GF-D8 (cell line): ENCODE measurements around the gene STRN3.
"Not testable (repeated sequence)": the region's sequence is repeated elsewhere in the genome, so short reads cannot be mapped to it uniquely, and the experiment has no call there.

ENCODE experiments used
- DNase-seq: peaks from one replicate; lab custom pipeline; 2025; lab: John Stamatoyannopoulos, UW

Gene STRN3

GRCh38 chr14:31037709-31038221 is 11.6 kb upstream of the STRN3 start:
- no peak for DNase-seq

GRCh38 chr14:31036552-31036951 is 10.4 kb upstream of the STRN3 start:
- no peak for DNase-seq

DNA sequence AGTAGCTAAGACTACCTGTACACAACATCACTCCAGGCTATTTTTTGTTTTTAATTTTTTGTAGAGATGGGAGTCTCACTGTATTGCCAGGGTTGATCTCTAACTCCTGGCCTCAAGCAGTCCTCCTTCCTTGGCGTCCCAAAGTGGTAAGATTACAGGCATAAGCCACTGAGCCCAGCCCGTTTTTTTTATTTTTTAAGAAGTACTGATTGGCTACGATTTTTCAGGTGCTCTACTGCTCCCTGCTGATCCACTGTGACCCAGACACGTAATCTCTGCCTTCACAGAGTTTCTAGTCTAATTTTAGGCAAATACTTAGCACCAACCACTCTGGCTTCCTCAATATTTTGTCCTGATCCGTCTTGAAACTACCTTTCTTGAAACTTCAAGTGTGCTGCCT is 4.3 kb upstream of the STRN3 start:
- DNase-seq: no peak

- DNase-seq: no peak
These were observed 3.1 kb upstream of the STRN3 start for GRCh38 chr14:31029016-31029970.

- peak; percentile 33 for DNase-seq
These were observed 1.7 kb upstream of the STRN3 start for GRCh38 chr14:31027847-31028246.

DNA sequence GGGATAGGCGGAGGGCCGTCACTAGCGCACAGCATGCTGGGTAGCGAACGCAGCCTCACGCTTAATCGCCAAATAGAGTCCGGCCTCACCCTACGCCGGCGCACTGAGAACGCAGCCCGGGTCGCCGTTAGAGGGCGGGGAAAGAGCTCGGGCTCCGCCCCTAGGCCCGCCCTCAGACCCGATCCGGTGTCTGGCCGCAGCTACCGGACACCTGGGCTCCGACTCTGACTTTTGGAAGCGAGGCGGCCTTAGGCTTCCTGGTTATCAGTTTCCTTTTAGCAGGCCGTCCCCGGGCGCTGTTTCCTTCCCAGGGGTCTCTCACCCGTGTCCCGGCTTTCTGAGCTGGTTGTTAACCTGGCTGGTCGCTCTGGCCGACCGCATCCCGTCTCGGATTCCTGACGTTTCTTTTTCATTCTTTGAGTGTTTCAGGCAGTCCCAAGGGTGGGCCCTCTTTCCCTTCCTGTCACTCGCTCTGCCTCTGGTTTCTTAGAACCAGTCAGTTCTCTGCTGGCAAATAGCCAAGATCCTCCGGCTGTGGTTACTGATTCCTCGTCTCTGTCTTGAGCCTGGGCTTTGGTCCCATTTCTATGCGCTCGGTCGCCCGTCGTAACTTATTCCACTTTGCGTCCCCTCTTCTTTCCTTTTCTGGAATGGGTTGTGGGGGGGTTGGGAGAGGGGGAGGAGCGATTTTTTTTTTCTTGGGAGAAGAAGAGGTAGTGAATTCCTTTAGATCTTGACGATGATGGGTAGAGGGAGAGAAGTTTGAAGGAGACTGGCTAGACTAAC is 464 bp upstream of the STRN3 start:
- peak; percentile 89 for DNase-seq

DNA sequence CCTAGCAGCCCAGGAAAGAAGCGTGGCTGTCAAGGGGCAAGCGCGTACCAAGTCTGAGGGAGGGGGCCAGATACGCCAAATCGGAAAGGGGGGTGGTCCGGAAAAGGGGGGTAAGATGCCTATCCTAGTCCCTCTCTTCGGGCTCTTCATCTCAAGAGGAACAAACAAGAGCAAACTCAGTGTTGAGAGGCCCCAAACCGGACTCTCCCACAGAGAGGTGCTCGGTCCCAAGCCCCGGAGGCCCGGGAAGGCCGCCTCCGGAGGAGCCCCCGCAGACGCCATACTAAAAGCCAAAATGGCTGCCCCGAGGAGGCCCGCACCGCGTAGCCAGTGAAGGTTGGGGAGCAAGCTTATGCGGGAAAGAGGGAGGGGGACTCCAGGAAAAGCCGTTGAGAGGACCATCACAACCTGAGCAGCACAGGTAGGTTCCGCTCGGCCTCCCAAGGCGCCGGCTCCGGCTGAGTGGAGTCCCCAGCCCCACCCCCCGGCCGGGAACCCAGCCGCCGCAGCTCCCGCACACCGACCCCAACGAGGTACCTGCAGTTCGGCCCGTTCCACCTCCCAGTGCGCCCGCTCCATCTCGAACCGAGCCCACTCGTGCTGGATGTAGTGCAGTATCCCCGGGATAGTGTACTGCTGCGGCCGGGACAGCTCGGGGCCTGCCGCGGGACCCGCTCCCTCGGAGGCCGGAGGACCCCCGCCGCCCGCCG is 657 bp downstream of the STRN3 start, which contains the start of gene AP4S1:
TSS of gene AP4S1 (plus strand) at position 283 of the 710 bp plus-strand sequence. CDS start 40,548 bp downstream, outside the sequence.
- DNase-seq: no peak

DNA sequence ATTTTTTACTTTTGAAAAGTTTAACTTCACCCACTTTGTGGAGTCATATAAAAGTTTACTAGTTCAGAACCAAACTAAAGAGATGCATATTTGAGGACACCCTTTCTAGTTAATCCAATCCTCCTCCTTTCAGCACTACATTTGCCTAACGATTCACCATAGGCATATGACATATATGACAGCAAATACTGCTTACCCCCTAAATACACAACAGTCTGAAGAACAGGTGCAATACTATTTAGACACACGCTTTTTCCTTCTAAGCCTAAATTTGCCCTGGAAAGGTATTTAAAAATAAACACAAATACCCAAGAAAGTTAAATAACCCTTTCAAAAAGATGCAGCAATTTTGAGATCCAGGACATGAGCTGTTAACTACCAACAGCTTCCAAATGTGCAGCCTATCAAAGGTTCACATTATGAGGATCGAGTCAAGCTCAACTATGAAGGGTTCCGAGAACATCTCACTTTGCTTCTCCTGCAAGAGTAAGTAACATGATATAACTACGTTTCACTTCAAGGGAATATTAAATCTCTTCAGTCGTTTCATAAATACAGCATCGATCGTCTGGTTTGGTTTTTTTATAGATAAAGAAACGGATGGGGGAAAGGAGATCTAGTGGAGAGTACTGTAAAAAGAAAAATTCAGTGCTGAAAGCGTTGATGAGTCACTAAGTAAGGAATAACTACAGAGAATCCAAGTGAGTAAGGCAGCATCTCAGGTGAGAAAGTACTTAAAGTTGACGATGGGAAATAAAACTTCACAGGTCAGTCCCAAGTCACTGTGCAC is 1.4 kb downstream of the STRN3 start:
- DNase-seq: no peak

DNA sequence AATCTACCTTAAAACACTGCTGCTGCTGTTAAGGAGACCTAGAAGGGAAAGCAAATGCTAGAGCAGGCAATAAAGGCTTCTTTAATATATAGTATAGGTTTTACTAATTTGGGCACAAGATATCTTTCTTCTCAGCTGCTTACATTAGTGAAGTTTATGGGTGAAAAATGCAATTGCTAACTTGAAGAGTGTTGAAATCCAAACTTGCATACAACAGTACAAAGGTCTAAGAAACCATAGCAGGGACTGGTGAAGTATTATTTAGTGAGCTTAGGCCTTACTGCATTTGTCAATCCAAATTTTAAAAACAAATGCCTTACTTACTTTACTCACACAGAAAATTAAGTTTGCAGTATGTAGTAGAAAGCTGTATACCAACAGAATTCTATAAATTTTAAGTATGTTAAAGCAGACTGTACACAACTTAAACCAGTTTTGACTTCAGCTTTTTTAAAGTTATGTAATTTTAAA is 2.1 kb downstream of the STRN3 start:
- no peak for DNase-seq

DNA sequence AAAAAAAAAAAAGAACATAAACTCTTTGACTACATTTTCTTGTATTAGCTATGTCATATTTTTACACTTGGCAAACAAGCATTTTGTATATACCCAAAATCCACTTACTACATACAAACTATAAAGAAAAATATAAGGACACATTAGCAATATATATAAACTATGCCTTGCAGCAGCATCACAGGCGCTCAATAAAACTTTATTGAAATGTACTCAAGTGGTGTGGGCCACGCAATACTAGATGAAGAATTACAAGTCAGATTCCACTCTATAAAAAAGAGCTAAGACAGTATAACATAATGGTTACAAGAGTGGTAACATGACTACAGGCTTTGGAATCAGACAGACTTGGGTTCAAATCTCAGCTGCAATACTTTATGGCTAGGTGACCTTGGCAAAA is 3.8 kb downstream of the STRN3 start:
- DNase-seq: no peak

DNA sequence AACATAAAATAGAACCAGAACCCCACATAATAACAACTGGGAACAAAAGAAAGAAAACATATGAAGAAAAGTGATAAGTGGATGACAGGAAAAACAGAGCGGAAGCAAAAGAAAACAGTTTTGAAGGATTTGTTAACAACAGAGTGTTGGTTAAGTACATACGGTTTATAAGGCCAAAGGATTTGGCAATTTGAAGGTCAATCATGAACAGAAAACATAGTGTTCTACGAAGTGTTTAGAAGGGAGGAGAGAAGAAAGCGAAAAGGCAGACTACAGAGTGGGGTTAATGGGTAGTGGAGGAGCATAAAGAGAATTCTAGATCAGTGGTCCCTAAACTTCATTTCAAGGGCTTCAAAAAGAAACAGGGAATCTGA is 4.6 kb downstream of the STRN3 start:
- DNase-seq: no peak

GRCh38 chr14:31020834-31021575 is 5.2 kb downstream of the STRN3 start:
- DNase-seq: no peak

GRCh38 chr14:31018057-31018645 is 8.0 kb downstream of the STRN3 start:
- no peak for DNase-seq

DNA sequence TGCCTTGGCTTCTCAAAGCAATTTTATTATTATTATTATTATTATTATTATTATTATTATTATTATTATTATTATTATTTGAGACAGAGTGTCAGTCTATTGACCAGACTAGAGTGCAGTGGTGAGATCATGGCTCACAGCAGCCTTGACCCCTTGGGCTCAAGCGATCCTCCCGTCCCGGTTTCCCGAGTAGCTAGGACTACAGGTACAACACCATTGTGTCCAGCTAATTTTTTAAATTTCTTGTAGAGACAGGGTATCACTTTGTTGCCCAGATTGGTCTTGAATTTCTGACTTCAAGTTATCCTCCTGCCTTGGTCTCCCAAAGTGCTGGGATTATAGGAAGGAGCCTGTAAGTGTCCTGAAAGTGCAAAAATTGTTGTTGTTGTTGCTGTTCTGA is 12.3 kb downstream of the STRN3 start:
- no peak for DNase-seq

DNA sequence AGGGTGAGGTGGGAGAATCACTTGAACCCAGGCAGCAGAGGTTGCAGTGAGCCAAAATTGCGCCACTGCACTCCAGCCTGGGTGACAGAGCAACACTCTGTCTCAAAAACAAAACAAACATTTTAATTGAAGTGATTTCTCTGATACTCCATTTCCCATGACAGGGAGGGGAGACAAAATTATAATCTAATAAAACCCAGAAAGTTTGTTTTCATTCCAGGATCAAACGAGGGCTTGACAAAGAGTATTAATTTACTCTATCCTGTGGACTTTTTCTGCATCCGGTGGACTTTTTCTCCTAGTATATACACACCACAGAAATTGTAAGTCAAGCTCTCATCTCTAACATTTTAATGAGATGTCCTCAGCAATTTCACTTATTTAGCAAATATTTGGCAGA is 15.2 kb downstream of the STRN3 start:
- no peak for DNase-seq

DNA sequence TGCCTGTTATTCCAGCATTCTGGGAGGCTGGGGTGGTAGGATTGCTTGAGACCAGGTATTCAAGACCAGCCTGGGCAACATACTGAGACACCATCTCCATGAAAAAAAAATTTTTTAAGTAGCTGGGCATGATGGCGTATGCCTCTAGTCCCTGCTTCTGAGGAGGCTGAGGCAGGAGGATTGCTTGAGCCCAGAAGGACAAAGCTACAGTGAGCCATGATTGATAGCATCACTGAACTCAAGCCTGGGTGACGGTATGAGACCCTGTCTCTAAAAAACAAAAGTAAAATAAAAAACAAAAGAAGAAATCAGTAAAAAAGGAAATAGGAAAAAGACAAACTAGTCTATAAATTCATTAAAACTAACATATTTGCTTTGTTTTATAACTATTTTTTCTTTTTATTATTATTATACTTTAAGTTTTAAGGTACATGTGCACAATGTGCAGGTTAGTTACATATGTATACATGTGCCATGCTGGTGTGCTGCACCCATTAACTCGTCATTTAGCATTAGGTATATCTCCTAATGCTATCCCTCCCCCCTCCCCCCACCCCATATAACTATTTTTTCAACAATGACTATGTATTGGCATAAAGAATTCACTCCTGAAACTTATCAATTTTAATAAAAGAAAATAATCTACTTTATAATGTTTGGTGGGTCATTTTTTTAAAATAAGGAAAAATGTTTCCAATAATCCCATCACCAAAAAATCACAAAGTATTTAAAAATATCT is 16.2 kb downstream of the STRN3 start:
- DNase-seq: no peak

DNA sequence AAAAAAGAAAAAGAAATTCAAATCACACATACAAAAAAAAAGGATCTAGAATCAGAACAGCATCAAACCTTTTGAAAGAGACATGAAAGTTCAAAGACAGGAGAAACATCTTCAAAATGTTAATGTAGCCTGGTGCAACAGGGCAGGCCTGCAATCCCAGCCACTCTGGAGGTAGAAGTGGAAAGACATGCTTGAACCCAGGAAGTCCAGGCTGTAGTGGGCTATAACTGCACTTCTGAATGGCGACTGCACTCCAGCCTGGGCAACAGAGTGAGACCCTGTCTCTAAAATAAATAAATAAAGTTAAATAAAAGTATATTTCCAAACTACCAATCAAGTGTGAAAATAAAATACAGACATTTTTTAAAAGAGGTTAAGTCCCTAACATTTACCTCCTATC is 19.5 kb downstream of the STRN3 start:
- no peak for DNase-seq

GRCh38 chr14:31004007-31004406 is 22.2 kb downstream of the STRN3 start:
- DNase-seq: not testable (repeated sequence)

DNA sequence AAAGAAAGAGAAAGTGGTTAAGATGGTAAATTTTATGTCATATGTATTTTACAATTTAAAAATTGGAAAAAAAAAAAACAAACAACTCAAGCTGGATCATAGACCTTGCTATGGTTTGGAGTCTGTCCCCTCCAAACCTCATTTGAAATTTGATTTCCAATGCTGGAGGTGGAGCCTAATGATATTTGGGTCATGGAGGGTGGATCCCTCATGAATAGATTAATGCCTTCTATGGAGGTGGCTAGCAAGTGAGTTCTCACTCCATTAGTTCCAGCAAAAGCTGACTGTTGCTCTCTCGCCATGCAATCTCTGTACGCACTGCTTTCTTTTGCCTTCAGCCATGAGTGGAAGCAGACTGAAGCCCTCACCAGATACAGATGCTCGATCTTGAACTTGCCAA is 22.9 kb downstream of the STRN3 start:
- no peak for DNase-seq

- DNase-seq: no peak
These were observed 24.9 kb downstream of the STRN3 start for GRCh38 chr14:31001339-31001658.
